ENCODE data around the gene FREY1. TPM values are rescaled to one million over a fixed set of nuclear protein-coding genes. Genes with fewer than 3 reads are reported as not detected.

Gene FREY1
- total and polyA plus RNA-seq, 2 of the 13 experiments (the other 11 are each of a cell fraction or from before 2014, with no cell fraction given) = 0.44 to 0.73 TPM

- TF ChIP-seq ZBTB25 (CRISPR knock-in tag; IDR thresholded peaks at IDR 0.05) (0 out of 2 replicates have a peak, but pooled peaks have one; percentile 59), ZNF484 (CRISPR knock-in tag; IDR thresholded peaks at IDR 0.05; ENCODE audit: borderline replicate concordance, low read depth) (no peak), ONECUT2 (CRISPR knock-in tag; IDR thresholded peaks at IDR 0.05) (no peak), ZNF570 (CRISPR knock-in tag; IDR thresholded peaks at IDR 0.05; ENCODE audit: borderline replicate concordance) (no peak), KDM1A (CRISPR knock-in tag; IDR thresholded peaks at IDR 0.05) (no peak), ISX (CRISPR knock-in tag; conservative IDR thresholded peaks at IDR 0.05) (no peak), TCF7 (IDR thresholded peaks at IDR 0.05; ENCODE audit: low read depth) (peak; percentile 66; the same call in 1 of the 2 replicates), FIP1L1 (IDR thresholded peaks at IDR 0.05; ENCODE audit: borderline replicate concordance, insufficient read depth, low read depth, low read length) (no peak), SIX1 (CRISPR knock-in tag; IDR thresholded peaks at IDR 0.05; ENCODE audit: borderline replicate concordance) (no peak), ZNF460 (CRISPR knock-in tag; IDR thresholded peaks at IDR 0.05; ENCODE audit: borderline replicate concordance) (peak; percentile 19; the same call in 1 of the 2 replicates), TRIM24 (CRISPR knock-in tag; IDR thresholded peaks at IDR 0.05) (no peak), NCOA5 (CRISPR knock-in tag; IDR thresholded peaks at IDR 0.05) (no peak), TBX2 (CRISPR knock-in tag; IDR thresholded peaks at IDR 0.05; ENCODE audit: borderline replicate concordance) (peak; percentile 81)
- TF ChIP-seq, protein P1, sequence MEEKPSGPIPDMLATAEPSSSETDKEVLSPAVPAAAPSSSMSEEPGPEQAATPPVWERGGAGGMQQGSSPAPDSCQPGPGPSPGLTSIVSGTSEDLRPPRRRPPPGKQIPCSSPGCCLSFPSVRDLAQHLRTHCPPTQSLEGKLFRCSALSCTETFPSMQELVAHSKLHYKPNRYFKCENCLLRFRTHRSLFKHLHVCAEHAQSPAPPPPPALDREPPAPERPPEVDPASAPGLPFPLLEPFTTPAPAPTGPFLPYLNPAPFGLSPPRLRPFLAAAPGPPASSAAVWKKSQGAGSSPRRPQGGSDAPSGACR (CRISPR knock-in tag; IDR thresholded peaks at IDR 0.05) = 0 out of 2 replicates have a peak, but pooled peaks have one; percentile 14
- TF ChIP-seq, protein P2, sequence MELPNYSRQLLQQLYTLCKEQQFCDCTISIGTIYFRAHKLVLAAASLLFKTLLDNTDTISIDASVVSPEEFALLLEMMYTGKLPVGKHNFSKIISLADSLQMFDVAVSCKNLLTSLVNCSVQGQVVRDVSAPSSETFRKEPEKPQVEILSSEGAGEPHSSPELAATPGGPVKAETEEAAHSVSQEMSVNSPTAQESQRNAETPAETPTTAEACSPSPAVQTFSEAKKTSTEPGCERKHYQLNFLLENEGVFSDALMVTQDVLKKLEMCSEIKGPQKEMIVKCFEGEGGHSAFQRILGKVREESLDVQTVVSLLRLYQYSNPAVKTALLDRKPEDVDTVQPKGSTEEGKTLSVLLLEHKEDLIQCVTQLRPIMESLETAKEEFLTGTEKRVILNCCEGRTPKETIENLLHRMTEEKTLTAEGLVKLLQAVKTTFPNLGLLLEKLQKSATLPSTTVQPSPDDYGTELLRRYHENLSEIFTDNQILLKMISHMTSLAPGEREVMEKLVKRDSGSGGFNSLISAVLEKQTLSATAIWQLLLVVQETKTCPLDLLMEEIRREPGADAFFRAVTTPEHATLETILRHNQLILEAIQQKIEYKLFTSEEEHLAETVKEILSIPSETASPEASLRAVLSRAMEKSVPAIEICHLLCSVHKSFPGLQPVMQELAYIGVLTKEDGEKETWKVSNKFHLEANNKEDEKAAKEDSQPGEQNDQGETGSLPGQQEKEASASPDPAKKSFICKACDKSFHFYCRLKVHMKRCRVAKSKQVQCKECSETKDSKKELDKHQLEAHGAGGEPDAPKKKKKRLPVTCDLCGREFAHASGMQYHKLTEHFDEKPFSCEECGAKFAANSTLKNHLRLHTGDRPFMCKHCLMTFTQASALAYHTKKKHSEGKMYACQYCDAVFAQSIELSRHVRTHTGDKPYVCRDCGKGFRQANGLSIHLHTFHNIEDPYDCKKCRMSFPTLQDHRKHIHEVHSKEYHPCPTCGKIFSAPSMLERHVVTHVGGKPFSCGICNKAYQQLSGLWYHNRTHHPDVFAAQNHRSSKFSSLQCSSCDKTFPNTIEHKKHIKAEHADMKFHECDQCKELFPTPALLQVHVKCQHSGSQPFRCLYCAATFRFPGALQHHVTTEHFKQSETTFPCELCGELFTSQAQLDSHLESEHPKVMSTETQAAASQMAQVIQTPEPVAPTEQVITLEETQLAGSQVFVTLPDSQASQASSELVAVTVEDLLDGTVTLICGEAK (IDR thresholded peaks at IDR 0.05) = no peak
- TF ChIP-seq, protein P2 (CRISPR knock-in tag; IDR thresholded peaks at IDR 0.05) = 0 out of 2 replicates have a peak, but pooled peaks have one; percentile 54
- TF ChIP-seq, protein P3, sequence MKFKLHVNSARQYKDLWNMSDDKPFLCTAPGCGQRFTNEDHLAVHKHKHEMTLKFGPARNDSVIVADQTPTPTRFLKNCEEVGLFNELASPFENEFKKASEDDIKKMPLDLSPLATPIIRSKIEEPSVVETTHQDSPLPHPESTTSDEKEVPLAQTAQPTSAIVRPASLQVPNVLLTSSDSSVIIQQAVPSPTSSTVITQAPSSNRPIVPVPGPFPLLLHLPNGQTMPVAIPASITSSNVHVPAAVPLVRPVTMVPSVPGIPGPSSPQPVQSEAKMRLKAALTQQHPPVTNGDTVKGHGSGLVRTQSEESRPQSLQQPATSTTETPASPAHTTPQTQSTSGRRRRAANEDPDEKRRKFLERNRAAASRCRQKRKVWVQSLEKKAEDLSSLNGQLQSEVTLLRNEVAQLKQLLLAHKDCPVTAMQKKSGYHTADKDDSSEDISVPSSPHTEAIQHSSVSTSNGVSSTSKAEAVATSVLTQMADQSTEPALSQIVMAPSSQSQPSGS (CRISPR knock-in tag; IDR thresholded peaks at IDR 0.05) = no peak
These were observed 14.7 kb upstream of the FREY1 start (continued) for GRCh38 chr11:45921561-45922424.
